COLO668 (cell line): Measurements from ENCODE around the gene BAIAP3.

Experiments used
- DNase-seq: peaks from one replicate; lab custom pipeline; 2025; ENCODE audit not compliant: unreplicated experiment; lab: John Stamatoyannopoulos, UW

BAIAP3 gene

GRCh38 chr16:1346422-1347285, 13.2 kb downstream of the BAIAP3 start:
- no peak for DNase-seq

- DNase-seq, result no peak
These were observed 13.9 kb downstream of the BAIAP3 start for GRCh38 chr16:1347286-1347855.

- DNase-seq, result no peak
These were observed 14.5 kb downstream of the BAIAP3 start for GRCh38 chr16:1347962-1348361.

GRCh38 chr16:1348441-1348840, 15.0 kb downstream of the BAIAP3 start:
- DNase-seq, result no peak

GRCh38 chr16:1348926-1349325, 15.5 kb downstream of the BAIAP3 start:
- no peak for DNase-seq

- no peak for DNase-seq
These were observed 15.9 kb downstream of the BAIAP3 start for GRCh38 chr16:1349351-1349750.

GRCh38 chr16:1349951-1350350, 16.5 kb downstream of the BAIAP3 start:
- DNase-seq, result no peak

- DNase-seq, result no peak
These were observed 17.2 kb downstream of the BAIAP3 start for GRCh38 chr16:1350691-1351090.

GRCh38 chr16:1351215-1351581, 17.8 kb downstream of the BAIAP3 start:
- no peak for DNase-seq

- DNase-seq, result peak; percentile 90
These were observed 18.3 kb downstream of the BAIAP3 start, which contains the start of the genes GNPTG and TSR3 for GRCh38 chr16:1351582-1352362. Gene GNPTG (plus strand): TSS chr16:1351931. CDS start chr16:1351966, 35 bp downstream. Gene TSR3 (minus strand): TSS chr16:1351878. CDS start chr16:1351804, 74 bp downstream.

GRCh38 chr16:1354815-1355540, 21.5 kb downstream of the BAIAP3 start:
- no peak for DNase-seq

- DNase-seq, result no peak
These were observed 22.1 kb downstream of the BAIAP3 start for GRCh38 chr16:1355591-1355990.

GRCh38 chr16:1356061-1356900, 22.8 kb downstream of the BAIAP3 start:
- no peak for DNase-seq

GRCh38 chr16:1357906-1358566, 24.6 kb downstream of the BAIAP3 start:
- no peak for DNase-seq

- DNase-seq, result no peak
These were observed 28.4 kb downstream of the BAIAP3 start for GRCh38 chr16:1361685-1362360.

- peak; percentile 6 for DNase-seq
These were observed 29.4 kb downstream of the BAIAP3 start for GRCh38 chr16:1362807-1363206.

GRCh38 chr16:1363501-1364041, 30.1 kb downstream of the BAIAP3 start:
- DNase-seq, result peak; percentile 82

- DNase-seq, result no peak
These were observed 31.1 kb downstream of the BAIAP3 start for GRCh38 chr16:1364510-1364909.
